Panc1 (cell line): ENCODE measurements around the gene SLC35G2.

Source experiments
- POLR2AphosphoS5 ChIP-seq: IDR thresholded peaks from 2 replicates; pipeline ENCODE4 v1.6.1; 2012; ENCODE audit warnings: mild to moderate bottlenecking, low read depth, low read length, moderate library complexity
- TF ChIP-seq, protein P1 (sequence below): fragments of 450-650 bp; IDR thresholded peaks from 2 replicates; pipeline ENCODE4 v1.5.1; 2017; ENCODE audit warnings: mild to moderate bottlenecking
- TF ChIP-seq, protein P2 (sequence below), 2 experiments: IDR thresholded peaks; 2 replicates each; pipeline ENCODE4 v1.6.1; 2011 to 2012; ENCODE audit warnings: low read depth in 2 of 2, control low read depth in 1 of 2, low read length in 1 of 2, mild to moderate bottlenecking in 1 of 2, moderate library complexity in 1 of 2; ENCODE audit not compliant: insufficient read depth in 1 of 2

DNA sequence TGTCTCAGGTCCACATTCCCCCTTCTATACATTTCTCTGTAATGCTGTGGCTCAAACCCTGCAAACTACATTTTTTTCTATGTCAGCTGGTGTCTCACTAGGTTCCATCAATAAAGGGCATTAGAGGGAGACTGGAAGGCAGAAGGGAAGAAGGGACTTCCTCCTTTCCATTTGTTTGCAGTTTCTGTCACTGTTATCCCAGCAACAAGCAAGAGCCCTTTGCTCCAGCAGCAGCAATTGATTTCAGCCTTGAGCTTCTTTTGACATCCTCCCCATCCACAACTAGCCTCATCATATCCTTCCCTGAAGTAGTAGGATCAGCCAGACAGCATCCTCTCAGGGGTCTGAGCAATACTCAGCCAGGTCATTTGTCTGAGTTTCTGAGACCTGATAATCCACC lies 37.7 kb downstream of the SLC35G2 start:
- TF ChIP-seq, protein P1, sequence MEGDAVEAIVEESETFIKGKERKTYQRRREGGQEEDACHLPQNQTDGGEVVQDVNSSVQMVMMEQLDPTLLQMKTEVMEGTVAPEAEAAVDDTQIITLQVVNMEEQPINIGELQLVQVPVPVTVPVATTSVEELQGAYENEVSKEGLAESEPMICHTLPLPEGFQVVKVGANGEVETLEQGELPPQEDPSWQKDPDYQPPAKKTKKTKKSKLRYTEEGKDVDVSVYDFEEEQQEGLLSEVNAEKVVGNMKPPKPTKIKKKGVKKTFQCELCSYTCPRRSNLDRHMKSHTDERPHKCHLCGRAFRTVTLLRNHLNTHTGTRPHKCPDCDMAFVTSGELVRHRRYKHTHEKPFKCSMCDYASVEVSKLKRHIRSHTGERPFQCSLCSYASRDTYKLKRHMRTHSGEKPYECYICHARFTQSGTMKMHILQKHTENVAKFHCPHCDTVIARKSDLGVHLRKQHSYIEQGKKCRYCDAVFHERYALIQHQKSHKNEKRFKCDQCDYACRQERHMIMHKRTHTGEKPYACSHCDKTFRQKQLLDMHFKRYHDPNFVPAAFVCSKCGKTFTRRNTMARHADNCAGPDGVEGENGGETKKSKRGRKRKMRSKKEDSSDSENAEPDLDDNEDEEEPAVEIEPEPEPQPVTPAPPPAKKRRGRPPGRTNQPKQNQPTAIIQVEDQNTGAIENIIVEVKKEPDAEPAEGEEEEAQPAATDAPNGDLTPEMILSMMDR, result no peak
- TF ChIP-seq, protein P2, sequence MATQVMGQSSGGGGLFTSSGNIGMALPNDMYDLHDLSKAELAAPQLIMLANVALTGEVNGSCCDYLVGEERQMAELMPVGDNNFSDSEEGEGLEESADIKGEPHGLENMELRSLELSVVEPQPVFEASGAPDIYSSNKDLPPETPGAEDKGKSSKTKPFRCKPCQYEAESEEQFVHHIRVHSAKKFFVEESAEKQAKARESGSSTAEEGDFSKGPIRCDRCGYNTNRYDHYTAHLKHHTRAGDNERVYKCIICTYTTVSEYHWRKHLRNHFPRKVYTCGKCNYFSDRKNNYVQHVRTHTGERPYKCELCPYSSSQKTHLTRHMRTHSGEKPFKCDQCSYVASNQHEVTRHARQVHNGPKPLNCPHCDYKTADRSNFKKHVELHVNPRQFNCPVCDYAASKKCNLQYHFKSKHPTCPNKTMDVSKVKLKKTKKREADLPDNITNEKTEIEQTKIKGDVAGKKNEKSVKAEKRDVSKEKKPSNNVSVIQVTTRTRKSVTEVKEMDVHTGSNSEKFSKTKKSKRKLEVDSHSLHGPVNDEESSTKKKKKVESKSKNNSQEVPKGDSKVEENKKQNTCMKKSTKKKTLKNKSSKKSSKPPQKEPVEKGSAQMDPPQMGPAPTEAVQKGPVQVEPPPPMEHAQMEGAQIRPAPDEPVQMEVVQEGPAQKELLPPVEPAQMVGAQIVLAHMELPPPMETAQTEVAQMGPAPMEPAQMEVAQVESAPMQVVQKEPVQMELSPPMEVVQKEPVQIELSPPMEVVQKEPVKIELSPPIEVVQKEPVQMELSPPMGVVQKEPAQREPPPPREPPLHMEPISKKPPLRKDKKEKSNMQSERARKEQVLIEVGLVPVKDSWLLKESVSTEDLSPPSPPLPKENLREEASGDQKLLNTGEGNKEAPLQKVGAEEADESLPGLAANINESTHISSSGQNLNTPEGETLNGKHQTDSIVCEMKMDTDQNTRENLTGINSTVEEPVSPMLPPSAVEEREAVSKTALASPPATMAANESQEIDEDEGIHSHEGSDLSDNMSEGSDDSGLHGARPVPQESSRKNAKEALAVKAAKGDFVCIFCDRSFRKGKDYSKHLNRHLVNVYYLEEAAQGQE (IDR thresholded peaks at IDR 0.05; ENCODE audit: insufficient read depth in 1 of 2, low read depth in 2 of 2, low read length in 1 of 2), result no peak
- no peak for TF ChIP-seq POLR2AphosphoS5
